SK-N-SH (cell line): ENCODE data around the gene PARP2. TPM values are rescaled to one million over a fixed set of nuclear protein-coding genes. Genes with fewer than 3 reads are reported as not detected.

Experiments used
- CTCF ChIA-PET: fragments of 300-600, 350-600 bp; formaldehyde crosslinking; extraction: SDS; loops from one replicate; lab custom pipeline; 2021; lab: Yijun Ruan, JAX
- POLR2A ChIA-PET: fragments of 350-600 bp; sonication (Branson Sonifier 250); formaldehyde crosslinking; extraction: SDS; loops from one replicate; lab custom pipeline; 2020; ENCODE audit warnings: antibody characterized with exemption, inconsistent platforms; lab: Yijun Ruan, JAX
- DNase-seq: peaks from one replicate; pipeline ENCODE4 v3.0.0; 2012
- H2AFZ ChIP-seq: fragments of 200-600 bp; sonication (generic); 2 replicates; pipeline ENCODE4 v1.8.1; 2016; ENCODE audit warnings: antibody characterized with exemption, mild to moderate bottlenecking, low read depth
- H3F3A ChIP-seq: fragments of 200-600 bp; sonication (generic); replicated peaks from 2 replicates; pipeline ENCODE3; 2016; ENCODE audit warnings: antibody characterized with exemption, mild to moderate bottlenecking; ENCODE audit not compliant: insufficient read depth
- H3K27ac ChIP-seq, 2 experiments: fragments of 200-500 bp in 1 of 2; fragments of 200-600 bp in 1 of 2; sonication (Bioruptor generic) in 1 of 2; sonication (generic), shearing (Covaris generic) in 1 of 2; 2 replicates each; pipeline versions ENCODE4 v1.5.1 to v1.6.1; 2014 to 2016; ENCODE audit warnings: low read depth in 2 of 2, inconsistent platforms in 1 of 2, low read length in 1 of 2, mild to moderate bottlenecking in 1 of 2, mixed read lengths in 1 of 2
- H3K27me3 ChIP-seq: fragments of 200-600 bp; sonication (generic), shearing (Covaris generic); 2 replicates; pipeline ENCODE4 v1.6.1; 2016; ENCODE audit warnings: mixed run types; ENCODE audit not compliant: insufficient read depth
- H3K36me3 ChIP-seq, 2 experiments: fragments of 200-500 bp in 1 of 2; fragments of 200-600 bp in 1 of 2; sonication (Bioruptor generic) in 1 of 2; sonication (generic) in 1 of 2; replicated peaks in 1 of 2; 2 replicates each; pipeline versions ENCODE3 to v1.5.1; 2014 to 2016; ENCODE audit warnings: low read length in 1 of 2, mild to moderate bottlenecking in 1 of 2; ENCODE audit not compliant: insufficient read depth in 2 of 2, control insufficient read depth in 1 of 2
- H3K4me1 ChIP-seq, 2 experiments: fragments of 200-500 bp in 1 of 2; fragments of 200-600 bp in 1 of 2; sonication (Bioruptor generic) in 1 of 2; sonication (generic), shearing (Covaris generic) in 1 of 2; 2 replicates each; pipeline versions ENCODE4 v1.5.1 to v1.6.1; 2014 to 2016; ENCODE audit warnings: low read depth in 1 of 2, low read length in 1 of 2, mixed run types in 1 of 2; ENCODE audit not compliant: insufficient read depth in 2 of 2, control insufficient read depth in 1 of 2
- H3K4me2 ChIP-seq: fragments of 200-600 bp; sonication (generic), shearing (Covaris generic); 2 replicates; pipeline ENCODE4 v1.6.1; 2017; ENCODE audit warnings: mixed run types
- H3K4me3 ChIP-seq, 2 experiments: fragments of 200-500 bp in 1 of 2; fragments of 200-600 bp in 1 of 2; sonication (Bioruptor generic) in 1 of 2; sonication (generic), shearing (Covaris generic) in 1 of 2; 2 replicates each; pipeline versions ENCODE4 v1.5.1 to v1.8.1; 2014 to 2016; ENCODE audit warnings: low read depth in 2 of 2, inconsistent platforms in 1 of 2, low read length in 1 of 2, mild to moderate bottlenecking in 1 of 2, mixed read lengths in 1 of 2, moderate library complexity in 1 of 2
- H3K79me2 ChIP-seq: fragments of 200-600 bp; sonication (generic); 2 replicates; pipeline ENCODE4 v1.8.1; 2017; ENCODE audit warnings: mild to moderate bottlenecking; ENCODE audit not compliant: insufficient read depth
- H3K9ac ChIP-seq: fragments of 200-600 bp; sonication (generic); 2 replicates; pipeline ENCODE4 v1.6.1; 2017; ENCODE audit warnings: mixed run types
- H3K9me2 ChIP-seq: fragments of 200-600 bp; sonication (generic); 2 replicates; pipeline ENCODE4 v1.6.1; 2017; ENCODE audit warnings: mixed run types
- H3K9me3 ChIP-seq: fragments of 200-600 bp; sonication (generic); 2 replicates; pipeline ENCODE4 v1.6.1; 2017; ENCODE audit warnings: mixed run types, mild to moderate bottlenecking, moderate library complexity
- H4K20me1 ChIP-seq: fragments of 200-600 bp; sonication (generic); 2 replicates; pipeline ENCODE4 v1.6.1; 2017; ENCODE audit warnings: mild to moderate bottlenecking, mixed run types; ENCODE audit not compliant: insufficient read depth
- ELF1 ChIP-seq: IDR thresholded peaks from 2 replicates; pipeline ENCODE4 v1.4.0; 2012
- EP300 ChIP-seq, 2 experiments: IDR thresholded peaks; 2 replicates each; pipeline versions ENCODE4 v1.4.0 to v1.6.1; 2012; ENCODE audit warnings: borderline replicate concordance in 1 of 2, low read depth in 1 of 2, low read length in 1 of 2
- EZH2phosphoT487 ChIP-seq: fragments of 200-600 bp; sonication (generic); IDR thresholded peaks from 2 replicates; pipeline ENCODE4 v1.6.1; 2017; ENCODE audit warnings: low read depth, mixed run types, mild to moderate bottlenecking, antibody characterized with exemption, moderate library complexity, borderline replicate concordance
- FOXJ3 ChIP-seq: sonication (generic); formaldehyde crosslinking; IDR thresholded peaks from 2 replicates; pipeline ENCODE4 v1.5.1; 2020; ENCODE audit warnings: mild to moderate bottlenecking, missing genetic modification reagents
- GABPA ChIP-seq: IDR thresholded peaks from 2 replicates; pipeline ENCODE4 v1.4.0; 2012; ENCODE audit warnings: low read depth, mild to moderate bottlenecking
- GATA2 ChIP-seq: sonication (generic); formaldehyde crosslinking; IDR thresholded peaks from 2 replicates; pipeline ENCODE4 v1.5.0; 2020; ENCODE audit warnings: mild to moderate bottlenecking, missing genetic modification reagents
- IRF3 ChIP-seq: fragments of 150-350 bp; IDR thresholded peaks from 2 replicates; pipeline ENCODE4 v1.6.1; 2016; ENCODE audit warnings: mild to moderate bottlenecking, low read depth, low read length
- MAX ChIP-seq: IDR thresholded peaks from 2 replicates; pipeline ENCODE4 v1.4.0; 2012; ENCODE audit warnings: low read depth
- MEF2A ChIP-seq: IDR thresholded peaks from 2 replicates; pipeline ENCODE4 v1.4.0; 2012; ENCODE audit warnings: low read depth, borderline replicate concordance
- MXI1 ChIP-seq: IDR thresholded peaks from 2 replicates; pipeline ENCODE4 v1.6.1; 2012; ENCODE audit warnings: mild to moderate bottlenecking, low read depth, low read length, improper control_type of control experiment
- POLR2AphosphoS5 ChIP-seq: IDR thresholded peaks from 2 replicates; pipeline ENCODE4 v1.6.1; 2012; ENCODE audit warnings: low read depth, low read length
- RXRA ChIP-seq: IDR thresholded peaks from 2 replicates; pipeline ENCODE4 v1.4.0; 2012; ENCODE audit warnings: low read depth, mild to moderate bottlenecking, borderline replicate concordance
- SMC3 ChIP-seq: IDR thresholded peaks from 2 replicates; pipeline ENCODE4 v1.6.1; 2012; ENCODE audit warnings: low read depth, low read length, improper control_type of control experiment
- TAF1 ChIP-seq: IDR thresholded peaks from 2 replicates; pipeline ENCODE4 v1.6.1; 2012; ENCODE audit warnings: low read depth, mild to moderate bottlenecking, low read length, moderate library complexity, borderline replicate concordance
- USF2 ChIP-seq: fragments of 150-350 bp; IDR thresholded peaks from 2 replicates; pipeline ENCODE4 v1.6.1; 2017; ENCODE audit warnings: antibody characterized with exemption, low read length, low read depth, borderline replicate concordance
- YY1 ChIP-seq: IDR thresholded peaks from 2 replicates; pipeline ENCODE4 v1.4.0; 2012; ENCODE audit warnings: low read depth, mild to moderate bottlenecking
- ZBTB33 ChIP-seq: IDR thresholded peaks from 2 replicates; pipeline ENCODE4 v1.4.0; 2012; ENCODE audit warnings: low read depth, borderline replicate concordance
- WGBS: methylation state at CpG from one replicate; pipeline ENCODE4 v1.1.6; 2017; ENCODE audit warnings: low lambda C conversion rate; 5-methylcytosine and 5-hydroxymethylcytosine counted together
- polyA plus RNA-seq, 3 experiments: library from polyadenylated mRNA; depleted of rRNA; stranded (reverse); fragments of >200 nt; gene quantifications; 2 replicates each; pipeline ENCODE4 v1.2.3, GENCODE V29; 2012
- TF ChIP-seq, protein P1 (sequence below): IDR thresholded peaks from 2 replicates; pipeline ENCODE4; 2012
- TF ChIP-seq, protein P2 (sequence below): IDR thresholded peaks from 2 replicates; pipeline ENCODE4 v1.4.0; 2012; ENCODE audit warnings: low read depth, borderline replicate concordance

The PARP2 gene
- polyA plus RNA-seq, 1 of the 3 experiments (the other 2 are of a cell fraction), result 23.3 TPM

- TF ChIP-seq USF2, result no peak
- TF ChIP-seq POLR2AphosphoS5, result peak; percentile 99
- TF ChIP-seq TAF1, result peak; percentile 74; the same call in 1 of the 2 replicates
- TF ChIP-seq GABPA, result no peak
- no peak for TF ChIP-seq MEF2A
- no peak for TF ChIP-seq EZH2phosphoT487
- no peak for TF ChIP-seq GATA2
- no peak for TF ChIP-seq FOXJ3
Observed at GRCh38 chr14:20343092-20343861, at the start of gene PARP2 (continued).

DNA sequence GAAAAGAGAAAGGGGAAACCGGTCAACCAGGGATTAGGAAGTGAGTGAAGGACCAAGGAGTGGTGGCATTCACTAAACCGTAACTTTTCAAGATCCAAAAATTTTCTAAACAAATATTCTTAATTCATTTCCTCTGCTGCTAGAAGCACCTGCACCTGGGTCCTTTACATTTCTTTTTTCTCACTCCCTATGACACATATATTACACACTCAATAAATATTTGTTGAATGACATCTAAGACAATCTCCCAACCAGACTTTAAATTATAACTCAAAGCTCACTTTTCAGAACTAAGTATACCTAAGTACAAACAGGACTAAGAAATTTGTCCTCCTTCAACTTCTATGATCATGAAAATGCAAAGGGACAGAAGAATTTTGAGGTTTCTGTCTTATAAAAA lies 48.8 kb upstream of the PARP2 start:
- Histone ChIP-seq H2AFZ (no peak overlapping the region), H3K4me3 (no peak overlapping the region)
- CTCF ChIA-PET, result no interaction called here
- TF ChIP-seq ELF1 (no peak), RXRA (no peak), MAX (no peak)
- TF ChIP-seq, all 33 proteins: peak for 0
- POLR2A ChIA-PET, result no interaction called here
- H4K20me1 ChIP-seq, result no peaks in the 10 kb centered on the region
- H3K9me3 ChIP-seq, result no peaks in the 10 kb centered on the region
- peaks cover 48 to 80% of the 10 kb centered on the region in 2 experiments for H3K36me3 ChIP-seq
- no peaks in the 10 kb centered on the region for H3F3A ChIP-seq
- H3K9me2 ChIP-seq, result no peaks in the 10 kb centered on the region
- no peaks in the 10 kb centered on the region for H3K4me1 ChIP-seq
- no peak overlapping the region for H3K27ac ChIP-seq
- WGBS, result 60% methylated on average over 2 of the region's 2 CpGs
- no peaks in the 10 kb centered on the region for H3K27me3 ChIP-seq
- H3K9ac ChIP-seq, result no peak overlapping the region
- DNase-seq, result no peak
- no peak overlapping the region for H3K4me2 ChIP-seq
- H3K79me2 ChIP-seq, result no peaks in the 10 kb centered on the region

DNA sequence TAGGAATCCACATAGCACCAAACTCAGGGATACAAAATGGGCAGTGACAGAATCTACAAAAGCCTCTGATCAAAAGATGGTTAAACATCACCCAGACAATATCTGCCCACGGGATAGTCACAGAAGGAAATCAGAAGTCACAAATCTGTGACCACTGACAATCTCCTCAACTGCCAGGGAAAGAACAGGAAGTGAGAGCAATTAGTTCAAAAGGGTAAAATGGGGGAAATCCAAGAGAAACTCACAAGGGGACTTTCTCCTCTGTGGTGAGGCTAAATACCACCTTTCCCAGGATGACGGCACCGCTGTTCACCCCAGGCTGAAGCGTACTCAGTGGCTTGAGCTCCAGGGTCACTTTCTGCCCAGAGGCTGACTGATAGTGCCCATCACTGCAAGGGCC lies 48.4 kb upstream of the PARP2 start:
- H2AFZ ChIP-seq, result no peak overlapping the region
- no peak overlapping the region for H3K4me2 ChIP-seq
- no peak overlapping the region for H3K4me3 ChIP-seq
- DNase-seq, result no peak
- H3K36me3 ChIP-seq, result peaks cover 44 to 77% of the 10 kb centered on the region in 2 experiments
- WGBS, result 81% methylated on average over 4 of the region's 4 CpGs
- H4K20me1 ChIP-seq, result no peaks in the 10 kb centered on the region
- no peak overlapping the region for H3K27ac ChIP-seq
- H3K9me2 ChIP-seq, result no peaks in the 10 kb centered on the region
- H3K27me3 ChIP-seq, result no peaks in the 10 kb centered on the region
- no peaks in the 10 kb centered on the region for H3K79me2 ChIP-seq
- no peaks in the 10 kb centered on the region for H3K4me1 ChIP-seq
- no peaks in the 10 kb centered on the region for H3K9me3 ChIP-seq
- POLR2A ChIA-PET, result no interaction called here
- CTCF ChIA-PET, result no interaction called here
- no peaks in the 10 kb centered on the region for H3F3A ChIP-seq
- H3K9ac ChIP-seq, result no peak overlapping the region
- TF ChIP-seq, protein P1, sequence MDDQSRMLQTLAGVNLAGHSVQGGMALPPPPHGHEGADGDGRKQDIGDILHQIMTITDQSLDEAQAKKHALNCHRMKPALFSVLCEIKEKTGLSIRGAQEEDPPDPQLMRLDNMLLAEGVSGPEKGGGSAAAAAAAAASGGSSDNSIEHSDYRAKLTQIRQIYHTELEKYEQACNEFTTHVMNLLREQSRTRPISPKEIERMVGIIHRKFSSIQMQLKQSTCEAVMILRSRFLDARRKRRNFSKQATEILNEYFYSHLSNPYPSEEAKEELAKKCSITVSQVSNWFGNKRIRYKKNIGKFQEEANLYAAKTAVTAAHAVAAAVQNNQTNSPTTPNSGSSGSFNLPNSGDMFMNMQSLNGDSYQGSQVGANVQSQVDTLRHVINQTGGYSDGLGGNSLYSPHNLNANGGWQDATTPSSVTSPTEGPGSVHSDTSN, result no peak
- no peak for TF ChIP-seq IRF3
- no peak for TF ChIP-seq EP300 (IDR thresholded peaks at IDR 0.05; ENCODE audit: borderline replicate concordance in 1 of 2, low read depth in 1 of 2, low read length in 1 of 2)
- no peak for TF ChIP-seq SMC3
- no peak for TF ChIP-seq GABPA
- no peak for TF ChIP-seq MAX
- no peak for TF ChIP-seq MEF2A
- TF ChIP-seq MXI1, result no peak
- TF ChIP-seq, protein P2, sequence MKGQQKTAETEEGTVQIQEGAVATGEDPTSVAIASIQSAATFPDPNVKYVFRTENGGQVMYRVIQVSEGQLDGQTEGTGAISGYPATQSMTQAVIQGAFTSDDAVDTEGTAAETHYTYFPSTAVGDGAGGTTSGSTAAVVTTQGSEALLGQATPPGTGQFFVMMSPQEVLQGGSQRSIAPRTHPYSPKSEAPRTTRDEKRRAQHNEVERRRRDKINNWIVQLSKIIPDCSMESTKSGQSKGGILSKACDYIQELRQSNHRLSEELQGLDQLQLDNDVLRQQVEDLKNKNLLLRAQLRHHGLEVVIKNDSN, result no peak
- TF ChIP-seq ZBTB33, result no peak
- no peak for TF ChIP-seq YY1
- TF ChIP-seq FOXJ3, result no peak
